Suprapubic skin (tissue), 4 donors: ENCODE measurements around the gene JMJD1C. TPM values are rescaled to one million over a fixed set of nuclear protein-coding genes. Genes with fewer than 3 reads are reported as not detected.
A peak's percentile ranks its signal among the peaks of the same experiment; 100 is the strongest.

Source experiments
- DNase-seq, 2 donors: peaks; one replicate each; pipeline ENCODE4 v3.0.0-alpha.2; 2019; ENCODE audit warnings: low spot score in 2 of 2
- H3K27ac ChIP-seq: fragments of 200-600 bp; sonication (generic); one replicate; pipeline ENCODE4 v1.5.1; 2019
- H3K27me3 ChIP-seq: fragments of 200-600 bp; sonication (generic); one replicate; pipeline ENCODE4 v1.5.1; 2019
- H3K36me3 ChIP-seq: fragments of 200-600 bp; sonication (generic); one replicate; pipeline ENCODE4 v1.5.1; 2019
- H3K4me1 ChIP-seq: fragments of 200-600 bp; sonication (generic); one replicate; pipeline ENCODE4 v1.5.1; 2019
- H3K4me3 ChIP-seq: fragments of 200-600 bp; sonication (generic); one replicate; pipeline ENCODE4 v1.5.1; 2019; ENCODE audit warnings: mild to moderate bottlenecking
- H3K9me3 ChIP-seq: fragments of 200-600 bp; sonication (generic); one replicate; pipeline ENCODE4 v1.5.1; 2019
- EP300 ChIP-seq: sonication (generic); formaldehyde crosslinking; IDR thresholded peaks from one replicate; pipeline ENCODE4 v1.6.1; 2017; ENCODE audit warnings: antibody characterized with exemption
- POLR2A ChIP-seq, 2 donors: fragments of 450-650 bp; IDR thresholded peaks; one replicate each; pipeline ENCODE4 v1.6.1; 2017; ENCODE audit warnings: antibody characterized with exemption in 2 of 2, mild to moderate bottlenecking in 2 of 2, moderate library complexity in 2 of 2
- POLR2AphosphoS5 ChIP-seq, 3 donors: sonication (generic); formaldehyde crosslinking; IDR thresholded peaks; one replicate each; pipeline ENCODE4 v1.6.1; 2017; ENCODE audit warnings: antibody characterized with exemption in 3 of 3
- WGBS: methylation state at CpG from one replicate; pipeline ENCODE4 v1.1.5; 2018; 5-methylcytosine and 5-hydroxymethylcytosine counted together
- total RNA-seq, 4 donors: library from RNA; depleted of rRNA; stranded (reverse); fragments of >200 nt; gene quantifications; one replicate each; pipeline ENCODE4 v1.1.0, GENCODE V29; 2016
- TF ChIP-seq, protein P1 (sequence below), 2 donors: fragments of 200-600 bp in 1 of 2; fragments of 450-650 bp in 1 of 2; sonication (generic) in 1 of 2; IDR thresholded peaks; one replicate each; pipeline ENCODE4 v1.5.1; 2016 to 2019; ENCODE audit warnings: antibody characterized with exemption in 2 of 2, mild to moderate bottlenecking in 1 of 2, moderate library complexity in 1 of 2

JMJD1C gene
- total RNA-seq, 4 donors from 2014 or later: 78.6 to 127 (median 97.5) TPM

GRCh38 chr10:63376560-63377304 lies 89.0 kb downstream of the JMJD1C start:
- H3K36me3 ChIP-seq: no peaks in the 10 kb centered on the region
- peak overlapping the region; percentile 20 for H3K4me3 ChIP-seq
- no peaks in the 10 kb centered on the region for H3K9me3 ChIP-seq
- WGBS: 56% methylated on average over 4 of the region's 4 CpGs
- peaks cover 10% of the 10 kb centered on the region for H3K4me1 ChIP-seq
- TF ChIP-seq, protein P1, sequence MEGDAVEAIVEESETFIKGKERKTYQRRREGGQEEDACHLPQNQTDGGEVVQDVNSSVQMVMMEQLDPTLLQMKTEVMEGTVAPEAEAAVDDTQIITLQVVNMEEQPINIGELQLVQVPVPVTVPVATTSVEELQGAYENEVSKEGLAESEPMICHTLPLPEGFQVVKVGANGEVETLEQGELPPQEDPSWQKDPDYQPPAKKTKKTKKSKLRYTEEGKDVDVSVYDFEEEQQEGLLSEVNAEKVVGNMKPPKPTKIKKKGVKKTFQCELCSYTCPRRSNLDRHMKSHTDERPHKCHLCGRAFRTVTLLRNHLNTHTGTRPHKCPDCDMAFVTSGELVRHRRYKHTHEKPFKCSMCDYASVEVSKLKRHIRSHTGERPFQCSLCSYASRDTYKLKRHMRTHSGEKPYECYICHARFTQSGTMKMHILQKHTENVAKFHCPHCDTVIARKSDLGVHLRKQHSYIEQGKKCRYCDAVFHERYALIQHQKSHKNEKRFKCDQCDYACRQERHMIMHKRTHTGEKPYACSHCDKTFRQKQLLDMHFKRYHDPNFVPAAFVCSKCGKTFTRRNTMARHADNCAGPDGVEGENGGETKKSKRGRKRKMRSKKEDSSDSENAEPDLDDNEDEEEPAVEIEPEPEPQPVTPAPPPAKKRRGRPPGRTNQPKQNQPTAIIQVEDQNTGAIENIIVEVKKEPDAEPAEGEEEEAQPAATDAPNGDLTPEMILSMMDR (IDR thresholded peaks at IDR 0.05): no peak
- peak in 2 of 3 donors; percentile 11 to 27 for TF ChIP-seq POLR2AphosphoS5 (IDR thresholded peaks at IDR 0.05)
- no peaks in the 10 kb centered on the region for H3K27me3 ChIP-seq
- peak overlapping the region; percentile 9 for H3K27ac ChIP-seq
- no peak for DNase-seq

- WGBS: 79% methylated on average over 2 of the region's 2 CpGs
These were observed 89.9 kb downstream of the JMJD1C start for GRCh38 chr10:63375859-63376258.

DNA sequence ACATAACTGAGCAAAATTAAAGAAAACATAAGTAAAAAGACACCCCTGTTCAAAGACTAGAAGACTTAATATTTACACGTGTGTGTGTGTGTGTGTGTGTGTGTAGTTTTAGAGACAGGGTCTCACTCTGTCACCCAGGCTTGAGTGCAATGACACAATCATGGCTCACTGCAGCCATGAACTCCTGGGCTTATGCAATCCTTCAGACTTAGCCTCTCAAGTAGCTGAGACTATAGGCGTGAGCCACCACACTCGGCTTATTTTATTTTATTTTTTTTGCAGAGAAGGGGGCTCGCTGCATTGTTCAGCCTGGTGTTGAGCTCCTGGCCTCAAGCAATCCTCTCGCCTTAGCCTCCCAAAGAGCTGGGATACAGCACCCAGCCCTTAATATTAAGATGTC lies 90.3 kb downstream of the JMJD1C start:
- DNase-seq: no peak
- Histone ChIP-seq H3K4me3 (no peak overlapping the region), H3K4me1 (peaks cover 10% of the 10 kb centered on the region), H3K27ac (no peak overlapping the region), H3K27me3 (no peaks in the 10 kb centered on the region), H3K9me3 (no peaks in the 10 kb centered on the region), H3K36me3 (no peaks in the 10 kb centered on the region)
- TF ChIP-seq POLR2AphosphoS5 (IDR thresholded peaks at IDR 0.05) (no peak), POLR2A (IDR thresholded peaks at IDR 0.05) (no peak), EP300 (no peak)
- TF ChIP-seq, protein P1 (IDR thresholded peaks at IDR 0.05): no peak
- WGBS: 85% methylated on average over 5 of the region's 5 CpGs

More at GRCh38 chr10:63375859-63376258, 89.9 kb downstream of the JMJD1C start:
- Histone ChIP-seq H3K36me3 (no peaks in the 10 kb centered on the region), H3K27me3 (no peaks in the 10 kb centered on the region), H3K27ac (no peak overlapping the region), H3K4me3 (no peak overlapping the region), H3K9me3 (no peaks in the 10 kb centered on the region), H3K4me1 (peaks cover 10% of the 10 kb centered on the region)
- TF ChIP-seq EP300: no peak
- no peak for TF ChIP-seq POLR2AphosphoS5 (IDR thresholded peaks at IDR 0.05)
- TF ChIP-seq POLR2A (IDR thresholded peaks at IDR 0.05): no peak
- TF ChIP-seq, protein P1 (IDR thresholded peaks at IDR 0.05): no peak
- DNase-seq: no peak

- WGBS: 100% methylated on average over 1 of the region's 1 CpG
- Histone ChIP-seq H3K4me1 (peaks cover 10% of the 10 kb centered on the region), H3K27me3 (no peaks in the 10 kb centered on the region), H3K9me3 (no peaks in the 10 kb centered on the region), H3K4me3 (no peak overlapping the region), H3K36me3 (no peaks in the 10 kb centered on the region), H3K27ac (no peak overlapping the region)
- TF ChIP-seq, protein P1 (IDR thresholded peaks at IDR 0.05): no peak
- no peak for TF ChIP-seq POLR2AphosphoS5 (IDR thresholded peaks at IDR 0.05)
- no peak for TF ChIP-seq EP300
- TF ChIP-seq POLR2A (IDR thresholded peaks at IDR 0.05): no peak
- no peak for DNase-seq
These were observed 90.8 kb downstream of the JMJD1C start for GRCh38 chr10:63374991-63375390.

DNA sequence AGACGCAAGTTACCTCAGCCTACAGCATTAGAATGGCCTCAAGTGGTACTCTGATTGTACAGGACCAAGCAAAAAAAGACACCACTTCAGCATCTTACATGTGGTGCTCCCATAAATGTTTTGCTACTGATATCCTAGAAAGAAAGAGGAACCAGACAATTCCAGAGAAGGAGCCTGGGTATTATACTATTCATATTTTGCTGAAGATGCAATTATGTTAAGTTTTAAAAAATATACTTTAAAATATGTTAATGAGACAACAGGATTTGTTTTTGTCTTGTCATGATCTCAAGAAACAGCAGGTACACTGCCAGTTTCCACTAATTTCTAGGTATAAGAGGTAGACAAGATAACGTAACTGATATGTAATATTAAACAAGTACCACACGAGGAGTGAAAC lies 92.6 kb downstream of the JMJD1C start:
- no peaks in the 10 kb centered on the region for H3K9me3 ChIP-seq
- no peak for TF ChIP-seq EP300
- TF ChIP-seq POLR2A (IDR thresholded peaks at IDR 0.05): no peak
- TF ChIP-seq, protein P1 (IDR thresholded peaks at IDR 0.05): no peak
- no peak for TF ChIP-seq POLR2AphosphoS5 (IDR thresholded peaks at IDR 0.05)
- no peak overlapping the region for H3K4me3 ChIP-seq
- H3K36me3 ChIP-seq: no peaks in the 10 kb centered on the region
- 83% methylated on average over 3 of the region's 3 CpGs for WGBS
- no peak for DNase-seq
- H3K27me3 ChIP-seq: no peaks in the 10 kb centered on the region
- H3K4me1 ChIP-seq: peaks cover 10% of the 10 kb centered on the region
- no peak overlapping the region for H3K27ac ChIP-seq
